ENCODE data around the gene AGAP1. TPM values are rescaled to one million over a fixed set of nuclear protein-coding genes. Genes with fewer than 3 reads are reported as not detected.

The AGAP1 gene
- total and polyA plus RNA-seq, 2 donors from 2014 or later, result 8.1 to 44.5 TPM

- FAIRE-seq (no peak), DNase-seq (no peak)
- Histone ChIP-seq H3K27ac (ENCODE audit: low read depth in 2 of 2, low read length in 2 of 2) (no peak overlapping the region), H3K4me1 (ENCODE audit: control insufficient read depth in 2 of 3, insufficient read depth in 2 of 3, low read depth in 1 of 3, low read length in 3 of 3) (no peaks in the 10 kb centered on the region), H3K27me3 (ENCODE audit: control insufficient read depth, insufficient read depth, low read length) (no peaks in the 10 kb centered on the region), H3K9ac (ENCODE audit: low read length in 3 of 3) (no peak overlapping the region), H3K9me3 (ENCODE audit: control insufficient read depth in 2 of 3, insufficient read depth in 1 of 3, low read length in 3 of 3) (no peaks in the 10 kb centered on the region), H3K36me3 (ENCODE audit: control insufficient read depth in 2 of 3, insufficient read depth in 3 of 3, low read length in 3 of 3) (peaks cover 0 to 11% (median 0%) of the 10 kb centered on the region in 3 donors), H3K4me3 (ENCODE audit: low read length in 3 of 3) (no peak overlapping the region)
- intact Hi-C loops (cut with DNase I), result no loop called here
- no peak for TF ChIP-seq CTCF (IDR thresholded peaks at IDR 0.05; ENCODE audit: borderline replicate concordance, extremely low read depth, insufficient read depth)
Measured at GRCh38 chr2:235721625-235722024, 227.8 kb downstream of the AGAP1 start.

GRCh38 chr2:235722869-235723268 is 229.0 kb downstream of the AGAP1 start:
- H3K9ac ChIP-seq (ENCODE audit: low read length in 3 of 3), result no peak overlapping the region
- peaks cover 0 to 11% (median 2%) of the 10 kb centered on the region in 3 donors for H3K36me3 ChIP-seq (ENCODE audit: control insufficient read depth in 2 of 3, insufficient read depth in 3 of 3, low read length in 3 of 3)
- H3K27ac ChIP-seq (ENCODE audit: low read depth in 2 of 2, low read length in 2 of 2), result no peak overlapping the region
- no peak overlapping the region for H3K4me3 ChIP-seq (ENCODE audit: low read length in 3 of 3)
- H3K27me3 ChIP-seq (ENCODE audit: control insufficient read depth, insufficient read depth, low read length), result no peaks in the 10 kb centered on the region
- intact Hi-C loops (cut with DNase I), result no loop called here
- no peaks in the 10 kb centered on the region for H3K9me3 ChIP-seq (ENCODE audit: control insufficient read depth in 2 of 3, insufficient read depth in 1 of 3, low read length in 3 of 3)
- FAIRE-seq, result no peak
- no peak for DNase-seq
- no peak for TF ChIP-seq CTCF (IDR thresholded peaks at IDR 0.05; ENCODE audit: borderline replicate concordance, extremely low read depth, insufficient read depth)
- no peaks in the 10 kb centered on the region for H3K4me1 ChIP-seq (ENCODE audit: control insufficient read depth in 2 of 3, insufficient read depth in 2 of 3, low read depth in 1 of 3, low read length in 3 of 3)

GRCh38 chr2:235723371-235723770 is 229.5 kb downstream of the AGAP1 start:
- Histone ChIP-seq H3K27ac (ENCODE audit: low read depth in 2 of 2, low read length in 2 of 2) (no peak overlapping the region), H3K36me3 (ENCODE audit: control insufficient read depth in 2 of 3, insufficient read depth in 3 of 3, low read length in 3 of 3) (peaks cover 0 to 11% (median 2%) of the 10 kb centered on the region in 3 donors), H3K4me3 (ENCODE audit: low read length in 3 of 3) (no peak overlapping the region), H3K9me3 (ENCODE audit: control insufficient read depth in 2 of 3, insufficient read depth in 1 of 3, low read length in 3 of 3) (no peaks in the 10 kb centered on the region), H3K9ac (ENCODE audit: low read length in 3 of 3) (no peak overlapping the region), H3K4me1 (ENCODE audit: control insufficient read depth in 2 of 3, insufficient read depth in 2 of 3, low read depth in 1 of 3, low read length in 3 of 3) (no peaks in the 10 kb centered on the region), H3K27me3 (ENCODE audit: control insufficient read depth, insufficient read depth, low read length) (no peaks in the 10 kb centered on the region)
- no peak for DNase-seq
- no peak for FAIRE-seq
- intact Hi-C loops (cut with DNase I), result no loop called here
- no peak for TF ChIP-seq CTCF (IDR thresholded peaks at IDR 0.05; ENCODE audit: borderline replicate concordance, extremely low read depth, insufficient read depth)

- no peak for FAIRE-seq
- Histone ChIP-seq H3K9ac (ENCODE audit: low read length in 3 of 3) (no peak overlapping the region), H3K4me1 (ENCODE audit: control insufficient read depth in 2 of 3, insufficient read depth in 2 of 3, low read depth in 1 of 3, low read length in 3 of 3) (no peaks in the 10 kb centered on the region), H3K4me3 (ENCODE audit: low read length in 3 of 3) (no peak overlapping the region), H3K27me3 (ENCODE audit: control insufficient read depth, insufficient read depth, low read length) (no peaks in the 10 kb centered on the region), H3K27ac (ENCODE audit: low read depth in 2 of 2, low read length in 2 of 2) (no peak overlapping the region), H3K9me3 (ENCODE audit: control insufficient read depth in 2 of 3, insufficient read depth in 1 of 3, low read length in 3 of 3) (no peaks in the 10 kb centered on the region), H3K36me3 (ENCODE audit: control insufficient read depth in 2 of 3, insufficient read depth in 3 of 3, low read length in 3 of 3) (peaks cover 0 to 7% (median 2%) of the 10 kb centered on the region in 3 donors)
- no peak for DNase-seq
- intact Hi-C loops (cut with DNase I), result no loop called here
- no peak for TF ChIP-seq CTCF (IDR thresholded peaks at IDR 0.05; ENCODE audit: borderline replicate concordance, extremely low read depth, insufficient read depth)
Measured at GRCh38 chr2:235723811-235724465, 230.1 kb downstream of the AGAP1 start.

All from kidney (tissue), 14 donors.